ENCODE results near the gene ERC2. TPM values are rescaled to one million over a fixed set of nuclear protein-coding genes. Genes with fewer than 3 reads are reported as not detected.

The ERC2 gene
- total and polyA plus RNA-seq, 2 of the 8 experiments (the other 6 are each of a cell fraction or from before 2014, with no cell fraction given), result 16.4 to 22.8 TPM

- TF ChIP-seq PHF8 (conservative IDR thresholded peaks at IDR 0.05; ENCODE audit: low read depth, low read length) (no peak), SUZ12 (IDR thresholded peaks at IDR 0.05; ENCODE audit: low read length) (no peak), KDM4A (IDR thresholded peaks at IDR 0.05; ENCODE audit: low read depth, low read length, severe bottlenecking) (no peak), HDAC2 (IDR thresholded peaks at IDR 0.05; ENCODE audit: borderline replicate concordance in 1 of 2, low read depth in 2 of 2, low read length in 2 of 2) (no peak), SAP30 (IDR thresholded peaks at IDR 0.05; ENCODE audit: insufficient read depth, insufficient replicate concordance, low read length) (no peak)
These were observed 287.8 kb downstream of the ERC2 start (continued) for GRCh38 chr3:56180433-56180832.

Measured in H1 (cell line).